ENCODE measurements around the gene NAXE.
"Not testable (repeated sequence)": the region's sequence is repeated elsewhere in the genome, so short reads cannot be mapped to it uniquely, and the experiment has no call there.

The NAXE gene

DNA sequence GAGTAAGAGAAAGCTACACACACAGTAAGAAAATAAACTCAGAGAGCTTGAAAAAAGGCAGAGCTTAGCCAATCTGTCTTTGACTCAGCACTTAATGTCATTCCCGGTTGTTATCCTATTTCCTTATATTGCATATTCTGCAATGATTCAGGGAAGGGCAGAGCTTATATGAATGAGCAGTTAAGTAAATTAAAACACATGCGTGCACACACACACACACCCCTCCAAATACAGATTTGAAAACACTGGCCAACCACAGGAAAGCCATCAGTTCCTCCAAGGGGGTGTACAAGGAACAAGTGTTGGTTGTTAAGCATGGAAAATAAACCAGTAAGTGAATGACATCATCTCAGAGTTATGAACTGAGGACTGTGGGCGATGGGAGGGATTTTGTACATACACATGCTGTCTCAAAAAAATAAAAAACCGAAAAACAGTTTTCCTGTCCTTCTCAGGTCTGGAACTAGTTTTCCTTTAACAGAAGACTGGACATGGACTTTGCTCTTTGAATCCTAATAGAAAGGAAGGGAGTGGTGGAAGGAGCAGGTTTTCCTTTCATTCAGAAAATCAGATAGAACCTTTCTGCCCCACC lies 20.2 kb upstream of the NAXE start:
- peak; percentile 19 for DNase-seq

DNA sequence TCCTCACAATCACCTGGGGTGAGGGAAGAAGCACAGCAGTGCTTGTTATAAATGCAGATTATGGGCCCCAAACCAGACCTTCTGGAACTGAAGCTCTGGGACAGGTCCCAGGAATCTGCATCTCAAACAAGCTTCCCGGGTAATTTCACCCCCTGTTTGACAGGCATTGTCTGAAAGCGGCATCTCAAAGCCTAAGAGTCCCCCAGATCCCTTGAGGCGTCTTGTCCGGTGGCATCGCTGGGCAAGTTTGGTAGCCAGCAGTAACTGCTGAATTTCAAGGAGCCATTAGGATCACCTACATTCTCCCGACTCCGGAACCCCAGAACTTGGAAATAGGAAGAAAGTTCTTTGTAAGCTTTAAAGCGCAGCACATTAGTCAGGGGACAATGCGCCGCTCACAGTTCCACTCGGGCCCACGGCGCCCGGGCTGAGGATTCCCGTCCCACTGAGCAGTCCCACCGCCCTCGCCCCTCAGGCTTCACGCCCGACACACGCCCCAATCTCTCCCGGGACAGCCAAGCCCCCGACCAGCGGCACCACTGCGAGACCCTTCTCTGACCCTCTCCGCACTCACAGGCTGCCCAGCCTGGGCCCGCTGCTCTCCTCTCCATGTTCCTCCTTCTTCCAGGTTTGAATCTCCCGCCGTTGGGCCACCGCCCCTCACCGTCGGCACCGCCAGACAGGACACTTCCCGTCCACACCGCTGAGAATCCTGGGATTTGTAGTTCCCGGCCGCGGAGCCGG lies 19.5 kb upstream of the NAXE start, which contains the start of gene IQGAP3:
Gene IQGAP3 (minus strand): TSS at position 647 of the 744 bp plus-strand sequence. CDS start 36 bp downstream, at position 611.
- peak; percentile 59 for DNase-seq

DNA sequence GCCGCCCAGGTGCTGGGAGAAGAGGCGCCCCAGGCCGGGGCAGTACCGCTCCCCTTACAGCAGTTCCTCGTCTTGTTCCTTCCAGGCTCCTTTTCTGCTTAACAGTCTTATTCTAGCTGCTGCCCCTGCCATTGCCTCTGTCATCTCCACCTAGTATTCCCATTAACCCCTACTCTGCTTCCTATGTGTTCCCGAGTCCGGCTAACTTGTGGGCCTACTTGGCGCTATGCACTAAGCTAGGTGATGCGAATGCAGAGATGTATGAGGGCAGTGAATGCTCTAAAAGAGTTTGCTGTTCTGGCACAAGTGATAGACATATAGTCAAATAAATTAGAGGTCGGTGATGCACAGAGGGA lies 18.9 kb upstream of the NAXE start:
- no peak for DNase-seq

DNA sequence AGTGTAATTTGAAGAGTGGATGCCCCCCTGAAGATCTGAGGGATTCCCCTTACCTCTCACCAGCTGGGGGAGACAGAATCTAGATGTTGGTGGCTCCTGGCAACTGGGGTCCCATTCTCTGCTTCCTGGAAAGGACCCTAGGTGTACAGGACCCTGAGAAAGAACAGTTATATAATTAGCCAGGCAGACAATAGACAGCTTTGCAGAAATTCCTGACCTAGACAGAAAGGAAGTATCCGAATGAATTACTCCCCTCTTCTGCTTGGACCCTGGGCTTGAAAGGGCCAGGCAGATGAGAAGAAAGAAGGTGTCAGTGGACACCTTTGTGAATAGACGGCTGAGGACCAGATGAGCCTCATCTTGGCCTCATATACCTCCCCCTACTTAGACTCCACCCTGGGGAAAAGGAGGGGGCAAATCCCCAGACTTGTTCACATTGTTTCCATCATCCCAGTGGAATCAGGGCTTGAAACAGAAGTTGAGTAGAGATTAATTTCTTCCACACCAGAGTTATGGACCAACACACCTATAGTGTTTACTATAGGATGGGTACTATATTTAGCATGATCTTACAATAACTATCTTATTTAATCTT lies 17.4 kb upstream of the NAXE start:
- no peak for DNase-seq

DNA sequence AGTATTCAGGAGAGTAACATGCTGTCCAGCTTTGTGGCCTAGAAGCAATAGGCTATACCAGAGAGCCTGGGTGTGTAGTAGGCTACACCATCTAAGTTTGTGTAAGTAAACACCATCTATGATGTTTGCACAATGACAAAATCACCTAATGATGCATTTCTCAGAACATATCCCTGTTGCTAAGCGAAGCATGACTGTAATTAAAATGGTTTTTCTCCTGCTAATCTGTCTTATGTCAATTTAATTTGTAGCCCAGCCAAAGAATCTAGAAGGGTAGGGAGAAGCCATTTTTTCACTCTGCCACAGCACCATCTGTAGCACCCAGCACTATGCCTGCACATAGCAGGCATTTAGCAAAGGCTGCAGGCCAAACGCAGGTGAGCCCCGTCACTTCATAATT lies 14.0 kb upstream of the NAXE start:
- no peak for DNase-seq

DNA sequence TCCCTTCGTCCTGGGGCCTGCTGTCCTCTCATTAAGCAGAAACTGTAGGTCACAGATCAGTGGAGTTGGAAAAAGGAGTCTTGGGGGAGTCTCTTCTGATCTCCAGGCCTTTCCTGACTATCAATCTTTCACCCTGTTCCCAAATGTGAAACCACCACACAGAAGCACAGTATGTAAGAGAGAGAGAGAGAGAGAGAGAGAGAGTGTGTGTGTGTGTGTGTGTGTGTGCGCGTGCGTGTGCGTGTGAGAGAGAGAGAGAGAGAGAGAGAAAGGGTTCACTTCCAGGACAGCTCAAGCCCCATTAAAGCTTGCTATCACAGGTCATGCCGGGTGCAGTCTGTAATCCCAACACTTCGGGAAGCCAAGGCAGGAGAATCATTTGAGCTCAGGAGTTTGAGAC lies 13.5 kb upstream of the NAXE start:
- DNase-seq, result no peak

DNA sequence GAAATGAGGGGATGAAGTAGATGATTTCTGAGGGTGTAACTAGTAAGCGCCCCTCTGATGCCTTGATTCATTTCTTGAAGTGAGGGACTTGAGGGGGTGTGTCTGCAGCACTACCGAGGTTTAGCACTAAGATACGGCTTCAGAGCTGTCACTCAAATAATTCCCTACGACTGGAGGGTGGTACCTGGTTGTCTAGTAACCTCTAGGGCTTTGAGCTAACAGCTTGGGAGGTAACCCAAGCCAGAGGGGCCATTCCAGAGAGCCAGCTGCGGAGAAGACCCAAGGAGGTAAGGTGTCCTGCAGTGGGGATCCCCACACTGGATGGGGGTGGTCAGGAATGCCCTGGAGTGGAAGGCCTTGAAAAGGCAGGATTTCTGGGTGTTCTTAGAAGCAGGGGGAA lies 12.1 kb upstream of the NAXE start, which contains the start of gene TTC24:
Gene TTC24 (plus strand): TSS at position 252 of the 400 bp plus-strand sequence. CDS start 1,642 bp downstream, outside the sequence.
- no peak for DNase-seq

DNA sequence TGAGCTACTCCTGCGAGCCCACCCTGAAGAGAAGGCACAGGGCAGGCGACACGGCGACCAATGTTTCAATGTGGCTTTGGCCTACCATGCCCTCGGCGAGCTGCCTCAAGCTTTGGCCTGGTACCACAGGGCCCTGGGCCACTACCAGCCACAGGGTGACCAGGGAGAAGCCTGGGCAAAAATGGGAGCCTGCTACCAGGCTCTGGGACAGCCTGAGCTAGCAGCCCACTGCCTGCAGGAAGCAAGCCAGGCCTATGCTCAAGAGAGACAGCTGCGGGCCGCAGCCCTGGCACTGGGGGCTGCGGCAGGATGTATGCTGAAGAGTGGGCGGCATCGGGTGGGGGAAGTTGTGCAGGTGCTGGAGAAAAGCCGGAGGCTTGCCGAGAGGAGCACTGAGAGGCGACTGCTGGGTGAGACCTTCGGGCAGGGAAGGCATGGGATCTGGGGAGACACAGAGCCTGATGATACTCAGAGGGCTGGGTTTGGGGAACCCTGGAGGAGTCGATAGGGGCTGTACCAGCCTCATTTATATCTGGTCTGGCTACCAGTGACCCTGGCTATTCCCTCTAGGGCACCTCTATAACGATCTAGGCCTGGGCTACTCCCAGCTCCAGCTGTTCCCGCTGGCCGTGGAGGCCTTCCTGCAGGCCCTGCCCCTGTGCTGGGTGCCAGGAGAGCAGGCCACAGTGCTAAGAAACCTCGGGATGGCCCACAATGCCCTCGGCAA lies 9.8 kb upstream of the NAXE start:
- DNase-seq, result no peak

DNA sequence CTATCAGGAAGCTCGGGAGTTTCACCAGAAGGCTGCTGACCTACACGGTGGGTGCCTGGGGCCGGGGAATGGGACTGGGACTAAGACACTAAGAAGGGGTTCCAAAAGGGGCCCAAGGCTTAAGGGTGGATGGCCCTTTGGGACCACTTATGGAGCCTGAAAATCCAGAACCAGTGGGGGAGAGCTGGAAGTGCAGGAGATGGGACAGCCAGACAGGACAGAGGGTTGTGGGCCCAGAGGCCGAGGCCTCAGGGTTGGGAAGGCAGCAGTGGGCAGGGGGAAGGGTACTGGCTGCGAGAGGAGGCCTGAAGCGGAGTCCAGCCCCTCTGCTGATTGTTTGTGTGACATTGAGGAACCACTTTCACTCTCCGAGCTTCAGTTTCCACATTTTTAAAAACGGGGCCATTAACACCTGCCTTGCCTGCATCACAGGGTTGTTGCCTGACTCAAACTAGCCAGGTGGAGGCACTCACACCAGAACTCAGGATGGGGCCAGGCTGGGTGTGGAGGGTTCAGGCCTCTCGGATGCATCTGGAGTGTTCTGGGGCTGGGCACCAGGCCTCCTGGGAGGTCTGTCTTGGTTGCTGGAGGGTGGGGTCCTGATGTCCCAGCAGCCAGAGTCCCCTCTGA lies 9.1 kb upstream of the NAXE start:
- no peak for DNase-seq

DNA sequence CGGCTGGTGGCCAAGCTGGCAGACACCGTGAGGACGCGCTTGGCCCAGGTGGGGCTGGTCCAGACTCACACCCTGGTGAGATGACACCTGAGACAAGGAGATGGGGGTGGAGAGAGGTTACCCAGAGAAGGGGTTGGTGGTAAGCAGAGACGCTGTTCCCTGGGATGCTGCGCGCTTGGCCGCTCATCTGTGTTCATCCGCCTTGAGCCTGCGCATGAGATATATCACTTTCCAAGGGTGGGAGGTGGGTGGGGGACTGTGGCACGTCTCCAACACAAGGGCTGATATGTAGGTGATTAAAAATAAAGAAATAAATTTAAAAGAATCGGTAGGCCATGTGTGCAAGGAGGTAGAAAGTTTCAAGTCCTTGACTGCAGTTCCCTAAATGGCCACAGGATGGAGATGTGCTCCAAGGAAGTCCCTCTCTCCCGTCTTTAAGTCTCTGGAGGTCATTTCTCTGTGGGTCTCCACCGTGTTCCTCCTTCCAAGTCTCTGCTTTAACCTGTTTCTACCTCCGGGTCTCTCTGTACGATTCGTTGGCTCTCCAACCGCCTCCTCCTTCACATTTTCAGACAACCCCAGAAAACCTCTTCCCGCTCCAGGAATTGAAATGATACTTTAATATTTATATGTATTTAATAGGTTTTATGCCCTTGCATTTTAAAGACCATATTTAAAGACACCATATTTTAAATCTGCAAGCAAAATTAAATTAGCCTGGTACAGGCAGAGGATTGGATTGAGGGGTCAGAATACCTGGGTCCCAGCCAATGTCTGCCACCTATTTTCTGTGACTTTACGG lies 7.6 kb upstream of the NAXE start:
- peak; percentile 71 for DNase-seq

DNA sequence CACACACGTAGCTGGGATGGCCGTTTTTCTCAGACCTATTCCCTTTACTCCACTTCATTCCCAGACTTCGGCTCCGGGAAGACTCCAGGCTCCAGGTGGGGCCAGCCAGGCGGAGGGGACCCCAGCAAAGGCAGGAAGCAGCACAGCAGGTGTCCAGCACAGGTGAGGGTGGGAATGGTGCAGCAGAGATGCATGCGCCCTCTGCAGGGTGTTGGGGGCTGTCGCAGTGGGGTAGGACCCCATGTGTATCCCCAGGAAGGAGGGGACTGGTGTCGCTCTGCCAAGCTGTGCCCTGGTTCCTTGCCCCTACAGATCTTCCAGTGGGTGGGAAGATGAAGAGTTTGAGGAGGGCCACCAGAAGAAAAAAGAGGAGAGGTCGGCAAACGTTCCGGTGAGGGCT lies 6.8 kb upstream of the NAXE start:
- no peak for DNase-seq

DNA sequence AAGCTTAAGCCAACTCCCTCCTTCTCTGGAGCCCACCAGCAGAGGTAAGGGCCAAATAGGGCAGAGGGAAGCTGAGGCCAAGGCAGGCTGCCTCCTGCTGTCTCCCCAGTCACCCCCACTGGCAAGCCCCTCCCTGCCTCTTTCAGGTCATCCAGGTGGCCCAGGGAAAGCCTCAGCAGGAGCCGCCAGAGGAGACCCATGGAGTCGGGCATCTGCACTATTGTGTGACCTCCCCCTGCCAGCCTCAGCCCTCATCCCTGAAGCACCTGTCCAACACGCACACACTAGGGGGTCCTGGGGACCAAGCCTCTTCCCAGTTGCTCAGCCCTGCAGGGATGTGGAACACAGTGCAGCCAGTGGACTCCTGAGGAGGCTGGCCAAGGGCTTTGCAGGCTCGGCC lies 5.3 kb upstream of the NAXE start:
- no peak for DNase-seq

DNA sequence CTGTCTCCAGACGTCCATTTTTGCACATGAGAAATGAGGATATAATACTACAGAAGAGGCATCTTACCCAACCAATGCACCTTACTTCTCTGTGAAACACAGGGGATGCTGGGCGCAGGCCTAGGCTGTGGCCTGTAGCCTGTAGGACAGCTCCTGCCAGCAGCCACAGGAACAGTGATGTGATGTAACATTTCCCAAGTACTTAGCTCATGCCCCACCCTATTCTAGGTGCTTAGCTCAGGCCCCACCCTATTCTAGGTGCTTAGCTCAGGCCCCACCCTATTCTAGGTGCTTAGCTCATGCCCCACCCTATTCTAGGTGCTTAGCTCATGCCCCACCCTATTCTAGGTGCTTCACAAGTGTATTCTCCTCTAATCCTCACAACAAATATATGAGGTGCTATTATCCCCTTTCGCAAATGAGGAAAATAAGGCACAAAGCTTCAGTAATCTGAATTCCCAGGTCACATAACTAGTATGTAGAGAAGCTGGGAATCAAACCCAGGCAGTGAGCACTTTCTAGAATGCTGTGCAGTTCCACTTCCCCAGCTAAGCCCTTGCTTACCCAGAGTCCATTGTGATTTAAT lies 4.6 kb upstream of the NAXE start:
- DNase-seq, result no peak

DNA sequence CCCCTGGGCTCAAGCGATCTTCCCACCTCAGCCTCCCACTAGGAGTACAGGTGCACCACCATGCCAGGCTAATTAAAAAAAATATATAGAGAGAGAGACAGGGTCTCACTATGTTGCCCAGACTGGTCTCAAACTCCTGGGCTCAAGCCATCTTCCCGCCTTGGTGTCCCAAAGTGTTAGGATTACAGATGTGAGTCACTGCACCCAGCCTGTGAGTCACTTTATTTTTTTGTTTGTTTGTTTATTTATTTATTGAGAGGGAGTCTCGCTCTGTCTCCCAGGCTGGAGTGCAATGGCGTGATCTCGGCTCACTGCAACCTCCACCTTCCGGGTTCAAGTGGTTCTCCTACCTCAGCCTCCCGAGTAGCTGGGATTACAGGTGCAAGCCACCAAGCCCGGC lies 3.6 kb upstream of the NAXE start:
- DNase-seq, result not testable (repeated sequence)

DNA sequence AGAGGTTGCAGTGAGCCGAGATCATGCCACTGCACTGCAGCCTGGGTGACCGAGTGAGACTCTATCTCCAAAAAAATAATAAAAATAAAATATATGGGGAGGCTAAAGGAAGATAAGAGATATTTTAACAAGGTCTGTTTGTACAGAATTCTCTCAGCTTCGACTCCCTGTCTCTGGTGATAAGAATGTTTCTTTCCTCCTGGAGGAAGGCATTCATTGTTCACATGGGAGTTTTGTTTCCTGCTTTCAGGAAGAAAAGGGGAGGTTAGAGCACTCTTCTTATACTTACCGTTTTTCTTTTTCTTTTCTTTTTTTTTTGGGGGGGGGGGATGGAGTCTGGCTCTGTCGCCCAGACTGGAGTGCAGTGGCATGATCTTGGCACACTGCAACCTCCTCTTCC lies 2.0 kb upstream of the NAXE start:
- no peak for DNase-seq

DNA sequence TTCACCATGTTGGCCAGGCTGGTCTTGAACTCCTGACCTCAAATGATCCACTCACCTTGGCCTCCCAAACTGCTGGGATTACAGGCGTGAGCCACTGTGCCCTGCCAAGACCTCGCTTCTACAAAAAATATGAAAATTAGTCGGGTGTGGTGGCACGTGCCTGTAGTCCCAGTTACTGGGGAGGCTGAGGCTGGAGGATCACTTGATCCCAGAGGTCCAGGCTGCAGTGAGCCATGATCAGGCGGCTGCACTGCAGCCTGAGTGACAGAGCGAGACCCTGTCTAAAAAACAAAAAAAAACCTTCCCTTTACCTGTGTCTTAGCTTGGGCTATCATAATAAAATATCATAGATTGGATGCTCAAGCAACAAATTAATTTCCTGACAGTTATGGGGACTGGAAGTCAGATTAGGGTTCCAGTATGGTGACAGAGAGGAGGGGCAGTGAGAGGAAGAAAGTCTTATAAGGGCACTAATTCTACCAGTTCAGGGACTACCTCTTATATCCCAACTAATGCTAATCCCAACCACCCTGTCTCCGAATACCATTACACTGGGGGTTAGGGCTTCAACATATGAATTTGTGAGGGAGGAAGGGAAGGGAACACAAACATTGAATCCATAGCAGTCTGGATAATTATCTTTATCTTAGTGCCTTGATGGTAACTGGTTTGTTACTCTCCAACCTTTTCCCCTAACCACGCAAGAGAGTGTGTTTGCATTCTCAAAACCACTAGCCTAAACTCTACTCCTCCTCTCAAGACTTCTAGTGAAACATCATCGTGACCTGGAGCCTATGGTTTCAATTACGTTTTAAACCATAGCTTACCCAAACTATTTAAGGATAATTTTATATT lies 1.0 kb upstream of the NAXE start:
- no peak for DNase-seq

DNA sequence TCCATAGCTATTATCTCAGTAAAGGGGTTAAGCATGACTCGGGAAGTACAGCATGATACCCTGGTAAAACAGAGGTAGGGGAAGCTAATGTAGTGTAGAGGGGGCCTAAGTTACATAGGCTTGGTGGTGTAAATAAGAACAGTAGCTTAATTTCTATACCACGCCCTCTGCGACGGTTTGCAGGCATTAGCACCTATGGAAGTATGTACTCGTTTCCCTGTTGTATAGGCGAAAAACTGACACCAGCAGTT lies 470 bp upstream of the NAXE start:
- no peak for DNase-seq

DNA sequence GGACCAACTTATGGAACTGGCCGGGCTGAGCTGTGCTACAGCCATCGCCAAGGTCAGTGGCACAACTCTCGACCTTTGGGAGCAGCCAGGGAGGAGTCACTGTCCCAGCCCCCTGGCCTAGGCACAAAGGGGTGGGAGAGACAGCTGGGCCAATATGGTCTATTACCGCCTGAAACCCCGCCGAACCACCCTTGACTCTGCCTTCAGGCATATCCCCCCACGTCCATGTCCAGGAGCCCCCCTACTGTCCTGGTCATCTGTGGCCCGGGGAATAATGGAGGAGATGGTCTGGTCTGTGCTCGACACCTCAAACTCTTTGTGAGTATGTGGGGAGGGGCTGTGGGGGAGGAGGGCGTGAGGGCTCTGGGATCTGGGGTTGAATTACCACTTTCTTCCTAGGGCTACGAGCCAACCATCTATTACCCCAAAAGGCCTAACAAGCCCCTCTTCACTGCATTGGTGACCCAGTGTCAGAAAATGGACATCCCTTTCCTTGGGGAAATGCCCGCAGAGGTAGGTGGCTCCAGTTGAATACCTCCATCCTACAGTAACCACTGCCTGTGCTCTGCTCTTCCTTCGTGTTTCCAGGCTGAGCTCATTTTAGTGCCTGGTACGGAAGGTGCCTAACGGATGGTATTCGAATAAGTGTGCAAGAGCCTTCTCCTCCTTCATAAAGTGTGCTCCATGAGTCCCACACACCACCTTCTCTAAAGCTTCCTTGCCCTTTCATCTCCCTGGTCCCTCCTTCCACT lies 758 bp downstream of the NAXE start:
- DNase-seq, result no peak

DNA sequence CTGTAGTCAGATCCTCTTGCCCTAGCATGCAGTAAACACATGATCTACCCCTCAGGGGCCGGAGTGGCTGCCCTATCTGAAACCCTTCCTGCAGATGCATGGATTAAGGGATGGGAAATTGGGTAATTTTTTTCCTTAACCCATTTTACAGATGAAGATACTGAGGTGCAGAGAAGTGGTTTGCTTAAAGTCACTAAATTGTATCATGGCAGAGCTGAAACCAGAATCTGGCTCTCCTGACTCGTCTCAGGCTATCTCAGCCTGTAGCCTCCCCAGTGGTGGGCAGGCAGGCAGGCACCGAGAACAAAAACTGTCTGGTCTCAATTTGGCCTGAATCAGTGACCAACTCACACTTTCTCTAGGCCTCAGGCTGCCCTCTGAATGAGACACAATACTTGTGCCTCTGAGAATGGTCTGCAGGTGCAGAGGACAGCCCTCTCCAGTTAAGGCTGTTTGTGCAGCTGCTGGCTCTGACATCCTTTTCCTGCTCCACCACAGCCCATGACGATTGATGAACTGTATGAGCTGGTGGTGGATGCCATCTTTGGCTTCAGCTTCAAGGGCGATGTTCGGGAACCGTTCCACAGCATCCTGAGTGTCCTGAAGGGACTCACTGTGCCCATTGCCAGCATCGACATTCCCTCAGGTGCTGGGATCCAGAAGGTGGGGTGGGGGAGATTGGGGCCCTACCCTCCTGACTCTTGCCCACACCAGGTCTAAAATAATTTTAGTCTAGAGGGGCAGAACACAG lies 1.5 kb downstream of the NAXE start:
- no peak for DNase-seq

DNA sequence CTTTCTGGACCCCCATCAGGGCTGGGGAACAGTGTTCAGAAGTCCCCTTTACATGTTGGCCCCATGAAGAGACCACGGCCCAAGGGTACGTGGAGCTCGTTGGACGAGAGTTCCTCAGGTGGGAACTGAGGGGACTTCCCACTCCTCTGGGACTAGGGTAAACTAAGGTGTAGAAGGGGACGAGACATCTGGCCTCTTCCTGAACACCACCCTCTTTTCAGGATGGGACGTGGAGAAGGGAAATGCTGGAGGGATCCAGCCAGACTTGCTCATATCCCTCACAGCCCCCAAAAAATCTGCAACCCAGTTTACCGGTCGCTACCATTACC lies 2.0 kb downstream of the NAXE start:
- no peak for DNase-seq
